GM12801 (cell line): ENCODE results near the gene NCKAP5.

Source experiments
- CTCF ChIP-seq: IDR thresholded peaks from one replicate; pipeline ENCODE4 v1.5.1; 2011; ENCODE audit warnings: control low read depth; ENCODE audit not compliant: insufficient read length; ENCODE audit errors: extremely low read depth

NCKAP5 gene

DNA sequence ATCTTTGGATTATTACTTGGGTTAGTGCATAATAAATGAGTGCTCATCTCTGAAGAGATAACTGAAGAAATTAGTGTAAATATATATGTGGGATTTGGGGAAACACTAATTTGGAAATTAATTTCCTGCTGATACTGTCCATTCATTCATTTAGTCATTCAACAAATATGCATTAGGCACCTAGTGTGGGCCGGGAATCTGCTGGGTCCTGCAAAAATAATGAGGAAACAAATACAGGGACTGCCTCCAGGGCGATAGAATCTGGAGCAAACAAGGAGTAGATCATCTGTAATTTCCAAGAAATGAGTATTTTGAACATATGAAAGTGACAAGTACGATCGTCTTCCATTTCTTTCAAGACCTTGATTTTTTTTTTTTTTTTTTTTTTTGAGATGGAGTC, 694.5 kb downstream of the NCKAP5 start:
- no peak for TF ChIP-seq CTCF

GRCh38 chr2:132871831-132872230, 696.4 kb downstream of the NCKAP5 start:
- no peak for TF ChIP-seq CTCF

GRCh38 chr2:132863961-132864360, 704.3 kb downstream of the NCKAP5 start:
- TF ChIP-seq CTCF, result no peak

DNA sequence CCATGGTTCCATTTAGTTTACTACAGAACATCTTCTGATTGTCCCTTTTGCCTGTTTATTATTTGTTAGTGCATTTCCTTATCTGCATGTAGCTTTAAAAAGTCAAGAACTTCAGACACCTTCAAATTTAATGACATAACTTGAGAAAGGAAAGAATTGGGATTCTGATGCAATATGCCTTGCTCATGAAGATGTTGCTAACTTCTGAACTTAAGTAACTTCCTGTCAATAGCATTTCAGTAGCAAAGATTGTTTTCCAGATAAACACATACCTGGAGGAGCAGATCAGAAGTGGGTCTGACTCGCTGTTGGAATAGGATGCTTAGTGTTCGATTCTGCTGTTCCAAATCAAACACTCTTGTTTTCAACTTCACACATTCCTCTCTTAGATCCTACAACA, 708.0 kb downstream of the NCKAP5 start:
- TF ChIP-seq CTCF, result no peak

DNA sequence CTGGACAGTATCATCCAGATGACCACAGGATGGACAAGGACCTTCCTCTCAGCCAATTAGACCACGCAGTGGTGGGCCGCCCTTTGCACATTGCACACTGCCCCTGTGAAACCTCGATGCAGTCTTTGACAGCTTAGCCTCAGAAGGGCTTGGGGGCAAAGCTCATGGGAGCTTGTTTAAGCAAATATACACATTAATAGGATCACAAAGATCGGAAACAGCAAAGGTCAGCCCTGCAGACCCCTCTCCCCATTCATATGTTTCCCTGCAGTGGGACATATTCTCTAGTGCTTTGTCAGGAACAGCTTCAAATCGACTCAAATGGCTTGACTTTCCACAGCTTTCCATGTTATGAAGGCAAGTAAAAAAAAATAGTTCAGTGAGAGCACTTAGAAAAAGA, 708.7 kb downstream of the NCKAP5 start:
- no peak for TF ChIP-seq CTCF

- TF ChIP-seq CTCF, result no peak
These were observed 710.9 kb downstream of the NCKAP5 start for GRCh38 chr2:132857319-132857718.

GRCh38 chr2:132850688-132851087, 717.6 kb downstream of the NCKAP5 start:
- TF ChIP-seq CTCF, result no peak

DNA sequence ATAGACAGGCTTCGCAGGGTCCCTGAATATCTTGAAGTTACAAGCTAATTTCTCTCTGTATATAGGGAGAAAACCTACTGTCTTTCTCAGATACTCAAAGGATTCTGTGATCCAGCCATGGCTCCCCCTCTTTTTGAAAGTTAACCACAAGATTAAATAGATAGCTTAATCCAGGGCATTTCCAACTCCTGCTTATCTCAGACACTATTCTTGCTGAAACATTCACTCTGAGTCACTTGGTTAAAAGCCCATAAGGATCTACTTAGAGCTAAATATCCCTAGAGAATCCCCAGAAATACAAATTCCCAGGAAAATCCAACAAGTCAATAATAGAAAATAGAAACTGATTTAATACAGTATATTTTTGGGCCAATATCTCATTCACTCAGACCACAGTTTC, 719.1 kb downstream of the NCKAP5 start:
- no peak for TF ChIP-seq CTCF
